Esophagus squamous epithelium (tissue), 4 donors: ENCODE results near the gene MAP7D2.

Source experiments
- CTCF ChIP-seq, 6 experiments: fragments of 450-650 bp in 4 of 6; fragments of 200-600 bp in 2 of 6; sonication (generic) in 2 of 6; IDR thresholded peaks; one replicate each; pipeline ENCODE4 v1.5.1; 2016 to 2019; ENCODE audit warnings: antibody characterized with exemption in 6 of 6, mild to moderate bottlenecking in 4 of 6, moderate library complexity in 4 of 6
- POLR2A ChIP-seq, 4 donors: fragments of 450-650 bp; IDR thresholded peaks; one replicate each; pipeline ENCODE4 v1.6.1; 2017; ENCODE audit warnings: antibody characterized with exemption in 4 of 4, mild to moderate bottlenecking in 4 of 4, moderate library complexity in 3 of 4

DNA sequence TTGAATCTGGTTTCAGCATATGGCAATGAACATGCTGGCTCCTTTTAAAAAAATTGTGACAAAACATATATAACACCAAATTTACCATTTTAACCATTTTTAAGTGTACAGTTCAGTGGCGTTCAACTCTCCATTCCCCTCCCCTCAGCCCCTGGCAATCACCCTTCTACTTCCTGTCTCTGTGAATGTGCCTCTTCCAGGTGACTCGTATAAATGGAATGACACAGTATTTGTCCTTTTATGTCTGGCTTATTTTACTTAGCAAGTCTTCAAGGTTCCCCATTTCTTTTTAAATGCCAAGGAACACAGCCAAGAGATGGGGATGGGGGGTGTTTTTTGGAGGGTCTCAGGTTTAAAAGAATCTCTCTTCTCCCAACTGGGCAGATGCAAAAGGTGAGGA is 90.4 kb downstream of the MAP7D2 start:
- no peak for TF ChIP-seq CTCF (IDR thresholded peaks at IDR 0.05)
- TF ChIP-seq POLR2A (IDR thresholded peaks at IDR 0.05) = no peak
